Measurements from ENCODE around the gene TSEN54.
"Not testable (repeated sequence)": the region's sequence is repeated elsewhere in the genome, so short reads cannot be mapped to it uniquely, and the experiment has no call there.

TSEN54 gene

DNA sequence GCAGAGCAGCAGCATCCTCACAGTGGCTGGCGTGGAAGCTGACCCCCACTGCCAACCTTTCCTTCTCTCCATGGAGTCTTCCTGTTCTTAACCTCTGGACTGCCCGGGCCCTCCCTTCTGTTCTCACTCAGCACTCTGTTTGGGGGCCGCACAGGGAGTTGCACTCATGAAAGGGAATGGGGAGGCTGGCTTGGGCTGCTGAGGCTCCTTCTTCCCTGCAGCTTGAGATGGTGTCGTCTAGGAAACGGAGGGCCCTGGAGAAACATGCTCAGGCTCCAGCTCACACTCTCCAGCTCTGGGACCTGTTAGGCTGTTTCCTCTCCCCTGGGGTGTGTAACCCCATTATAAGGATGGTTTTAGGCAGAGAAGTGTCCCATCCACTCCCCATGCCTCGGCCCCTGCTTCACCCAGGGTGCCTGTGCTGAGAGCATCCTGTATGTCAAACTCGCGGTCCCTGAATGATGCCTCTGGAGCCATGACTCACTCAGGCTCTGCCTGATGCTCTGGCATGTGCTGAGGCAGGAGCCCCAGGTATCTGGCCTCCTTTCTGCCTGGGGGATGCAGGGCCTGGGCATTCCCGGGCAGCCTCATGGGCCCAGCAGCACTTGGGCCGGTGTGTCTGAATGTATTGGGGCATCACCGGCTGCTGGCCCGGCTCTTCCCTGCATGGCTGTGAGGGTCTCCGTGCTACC, 41.0 kb upstream of the TSEN54 start:
- H3K4me3 ChIP-seq (ENCODE audit: low read depth, low read length), result no peak overlapping the region
- TF ChIP-seq, protein P1, sequence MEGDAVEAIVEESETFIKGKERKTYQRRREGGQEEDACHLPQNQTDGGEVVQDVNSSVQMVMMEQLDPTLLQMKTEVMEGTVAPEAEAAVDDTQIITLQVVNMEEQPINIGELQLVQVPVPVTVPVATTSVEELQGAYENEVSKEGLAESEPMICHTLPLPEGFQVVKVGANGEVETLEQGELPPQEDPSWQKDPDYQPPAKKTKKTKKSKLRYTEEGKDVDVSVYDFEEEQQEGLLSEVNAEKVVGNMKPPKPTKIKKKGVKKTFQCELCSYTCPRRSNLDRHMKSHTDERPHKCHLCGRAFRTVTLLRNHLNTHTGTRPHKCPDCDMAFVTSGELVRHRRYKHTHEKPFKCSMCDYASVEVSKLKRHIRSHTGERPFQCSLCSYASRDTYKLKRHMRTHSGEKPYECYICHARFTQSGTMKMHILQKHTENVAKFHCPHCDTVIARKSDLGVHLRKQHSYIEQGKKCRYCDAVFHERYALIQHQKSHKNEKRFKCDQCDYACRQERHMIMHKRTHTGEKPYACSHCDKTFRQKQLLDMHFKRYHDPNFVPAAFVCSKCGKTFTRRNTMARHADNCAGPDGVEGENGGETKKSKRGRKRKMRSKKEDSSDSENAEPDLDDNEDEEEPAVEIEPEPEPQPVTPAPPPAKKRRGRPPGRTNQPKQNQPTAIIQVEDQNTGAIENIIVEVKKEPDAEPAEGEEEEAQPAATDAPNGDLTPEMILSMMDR (IDR thresholded peaks at IDR 0.05; ENCODE audit: borderline replicate concordance, insufficient read depth, low read depth, low read length), result no peak

DNA sequence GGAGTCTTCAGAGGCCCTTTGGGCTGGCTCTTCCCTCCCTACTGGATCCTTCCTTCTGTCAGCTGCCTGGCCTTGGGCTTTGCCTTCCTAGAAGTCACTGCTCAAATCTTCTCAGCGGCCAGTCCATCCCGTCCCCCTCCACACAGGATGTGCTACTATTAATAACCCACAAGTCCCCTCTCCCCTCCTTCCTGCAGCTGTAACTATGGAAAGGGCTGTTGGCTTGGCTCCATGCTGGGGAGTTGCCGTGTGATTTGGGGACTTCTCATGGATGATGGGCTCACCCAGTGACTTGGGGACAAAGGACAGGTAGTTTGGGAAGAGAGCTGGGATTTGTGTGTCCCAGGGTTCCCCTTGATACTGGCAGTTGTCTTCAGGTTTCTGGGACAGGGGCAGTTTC, 40.5 kb upstream of the TSEN54 start:
- no peak overlapping the region for H3K4me3 ChIP-seq (ENCODE audit: low read depth, low read length)
- TF ChIP-seq, protein P1 (IDR thresholded peaks at IDR 0.05; ENCODE audit: borderline replicate concordance, insufficient read depth, low read depth, low read length), result no peak

DNA sequence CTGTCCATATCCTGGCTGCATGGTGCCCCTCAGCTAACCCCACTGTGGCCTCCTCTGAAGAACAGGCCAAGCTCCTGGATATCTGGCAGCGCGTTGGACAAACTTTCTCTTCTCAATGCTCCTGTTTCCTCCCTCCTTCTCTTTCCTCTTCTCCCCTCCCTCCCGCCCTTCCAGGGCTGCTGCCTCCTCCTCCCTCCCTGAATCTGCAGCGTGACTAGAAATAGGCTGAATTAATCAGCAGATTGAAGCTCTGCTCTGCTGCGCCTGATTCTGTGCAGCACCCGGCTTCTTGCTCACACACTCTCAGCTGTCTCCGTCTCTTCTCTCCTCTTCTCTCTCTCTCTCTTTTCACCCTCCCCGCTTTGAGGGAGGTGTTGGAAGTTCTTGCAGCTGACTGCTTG, 40.1 kb upstream of the TSEN54 start:
- TF ChIP-seq, protein P1 (IDR thresholded peaks at IDR 0.05; ENCODE audit: borderline replicate concordance, insufficient read depth, low read depth, low read length), result no peak
- H3K4me3 ChIP-seq (ENCODE audit: low read depth, low read length), result no peak overlapping the region

DNA sequence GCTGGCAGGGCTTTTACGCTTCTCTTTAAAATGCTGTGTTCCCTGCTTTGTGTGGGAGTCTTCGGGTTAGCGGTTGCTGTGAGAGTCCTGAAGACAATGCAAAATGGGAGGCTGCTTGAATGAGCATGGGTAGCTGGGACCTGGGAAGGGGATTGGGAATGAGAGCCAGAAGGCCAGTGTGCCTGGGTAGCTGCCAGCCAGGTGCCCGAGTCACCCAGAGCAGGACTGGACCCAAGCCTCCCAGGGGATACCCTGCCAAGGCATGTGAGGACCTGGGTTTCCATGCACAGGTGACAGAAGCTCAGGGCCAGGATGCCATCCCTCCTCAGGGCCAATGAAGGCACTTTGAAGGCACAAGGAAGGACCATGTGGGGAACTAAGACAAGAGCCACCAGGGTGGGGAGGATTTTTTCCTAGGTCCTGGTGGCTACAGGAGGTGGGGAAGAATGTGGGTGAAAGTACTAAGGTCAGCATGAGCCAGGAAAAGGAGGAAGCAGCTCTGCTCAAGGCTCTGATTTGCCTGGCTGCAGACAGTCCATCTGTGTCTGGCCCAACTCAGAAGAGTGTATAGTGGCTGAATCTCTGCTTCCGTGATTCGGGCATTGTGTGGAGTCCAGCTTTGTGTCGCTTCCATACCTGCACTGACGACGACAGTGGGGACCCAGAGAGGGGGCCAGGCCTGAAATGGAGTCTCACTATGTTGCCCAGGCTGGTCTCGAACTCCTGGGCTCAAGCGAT, 39.4 kb upstream of the TSEN54 start:
- TF ChIP-seq, protein P1 (IDR thresholded peaks at IDR 0.05; ENCODE audit: borderline replicate concordance, insufficient read depth, low read depth, low read length), result no peak
- no peak overlapping the region for H3K4me3 ChIP-seq (ENCODE audit: low read depth, low read length)

DNA sequence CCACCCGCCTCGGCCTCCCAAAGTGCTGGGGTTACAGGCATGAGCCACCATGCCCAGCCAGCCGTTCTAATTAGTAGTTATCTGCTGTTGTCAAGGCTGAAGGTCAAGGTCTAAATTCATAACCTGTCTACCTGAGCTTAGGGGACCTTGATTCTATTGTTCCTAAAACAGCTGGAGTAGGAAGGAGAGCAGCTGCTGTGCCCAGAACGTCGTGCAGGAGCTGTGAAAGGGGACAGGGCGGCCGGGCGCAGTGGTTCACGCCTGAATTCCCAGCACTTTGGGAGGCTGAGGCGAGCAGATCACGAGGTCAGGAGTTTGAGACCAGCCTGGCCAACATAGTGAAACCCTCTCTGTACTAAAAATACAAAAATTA, 38.9 kb upstream of the TSEN54 start:
- H3K4me3 ChIP-seq (ENCODE audit: low read depth, low read length), result not testable (repeated sequence)

DNA sequence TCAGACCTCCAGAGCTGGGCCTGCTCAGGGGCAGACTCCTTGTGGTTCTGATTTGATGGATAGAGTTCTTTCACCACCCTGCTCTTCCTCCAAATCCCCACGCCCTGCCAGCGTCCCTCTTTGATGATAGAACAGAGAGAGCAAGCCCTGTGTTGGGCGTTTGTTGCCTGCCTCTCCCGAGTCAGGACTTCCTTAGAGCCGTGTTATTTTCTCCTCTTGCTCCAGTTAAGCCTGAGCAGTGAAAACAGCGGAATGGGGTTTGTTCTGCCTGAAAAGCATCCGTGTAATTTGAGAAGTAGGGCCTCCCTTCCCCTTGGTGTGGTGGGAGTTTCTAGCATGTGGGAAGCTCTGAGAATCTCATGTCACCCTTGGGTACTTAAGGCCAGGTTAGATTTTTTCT, 37.8 kb upstream of the TSEN54 start:
- TF ChIP-seq, protein P1 (IDR thresholded peaks at IDR 0.05; ENCODE audit: borderline replicate concordance, insufficient read depth, low read depth, low read length), result no peak
- no peak overlapping the region for H3K4me3 ChIP-seq (ENCODE audit: low read depth, low read length)

DNA sequence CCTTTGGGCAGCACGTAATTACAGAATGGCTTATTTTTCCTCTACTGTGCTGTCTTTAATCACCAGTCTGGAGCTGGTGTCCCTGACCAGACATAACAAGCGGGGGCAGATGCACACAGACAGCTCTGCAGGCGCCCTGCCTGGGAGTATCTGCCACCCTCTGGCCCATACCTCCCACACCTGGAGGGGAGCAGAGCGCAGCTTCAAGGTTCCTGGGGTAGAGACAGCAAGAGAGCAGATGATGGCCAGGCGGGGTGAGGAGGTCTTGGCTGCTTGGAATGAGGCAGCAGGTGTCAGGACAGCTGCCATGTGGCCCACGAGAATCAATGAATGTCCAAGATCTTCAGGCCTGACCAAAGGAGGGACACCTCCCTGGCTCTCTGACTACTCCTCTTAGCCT, 36.0 kb upstream of the TSEN54 start:
- TF ChIP-seq, protein P1 (IDR thresholded peaks at IDR 0.05; ENCODE audit: borderline replicate concordance, insufficient read depth, low read depth, low read length), result no peak
- H3K4me3 ChIP-seq (ENCODE audit: low read depth, low read length), result no peak overlapping the region

All from GM12875 (cell line).